ENCODE results near the gene TRIM29. TPM values are rescaled to one million over a fixed set of nuclear protein-coding genes. Genes with fewer than 3 reads are reported as not detected.

TRIM29 gene
- total RNA-seq, 1 donor from 2014 or later, result 0.11 TPM

- Histone ChIP-seq H3K9ac (no peak overlapping the region), H3K27ac (no peak overlapping the region), H4K20me1 (ENCODE audit: low read depth) (no peaks in the 10 kb centered on the region), H3K4me3 (no peak overlapping the region), H3K4me1 (peaks cover 8% of the 10 kb centered on the region), H3F3A (ENCODE audit: low read depth) (no peaks in the 10 kb centered on the region), H2AFZ (replicated peaks) (no peak overlapping the region), H3K9me3 (ENCODE audit: low read depth) (no peaks in the 10 kb centered on the region), H3K4me2 (no peak overlapping the region), H3K79me2 (ENCODE audit: low read depth) (no peaks in the 10 kb centered on the region), H3K36me3 (no peaks in the 10 kb centered on the region), H3K27me3 (no peaks in the 10 kb centered on the region)
- Mint-ChIP-seq H3K4me3 (no peak overlapping the region), H3K9me3 (no peaks in the 10 kb centered on the region), H3K27me3 (ENCODE audit: insufficient read depth, low read depth) (peaks cover 7% of the 10 kb centered on the region), H3K27ac (no peak overlapping the region), H3K36me3 (no peaks in the 10 kb centered on the region), H3K4me1 (peaks cover 6% of the 10 kb centered on the region)
- no peak for DNase-seq (ENCODE audit: low spot score)
- TF ChIP-seq EZH2 (IDR thresholded peaks at IDR 0.05) (no peak), CTCF (IDR thresholded peaks at IDR 0.05) (no peak), EZH2phosphoT487 (IDR thresholded peaks at IDR 0.05) (no peak)
Observed at GRCh38 chr11:120073196-120073595, 64.7 kb downstream of the TRIM29 start.

DNA sequence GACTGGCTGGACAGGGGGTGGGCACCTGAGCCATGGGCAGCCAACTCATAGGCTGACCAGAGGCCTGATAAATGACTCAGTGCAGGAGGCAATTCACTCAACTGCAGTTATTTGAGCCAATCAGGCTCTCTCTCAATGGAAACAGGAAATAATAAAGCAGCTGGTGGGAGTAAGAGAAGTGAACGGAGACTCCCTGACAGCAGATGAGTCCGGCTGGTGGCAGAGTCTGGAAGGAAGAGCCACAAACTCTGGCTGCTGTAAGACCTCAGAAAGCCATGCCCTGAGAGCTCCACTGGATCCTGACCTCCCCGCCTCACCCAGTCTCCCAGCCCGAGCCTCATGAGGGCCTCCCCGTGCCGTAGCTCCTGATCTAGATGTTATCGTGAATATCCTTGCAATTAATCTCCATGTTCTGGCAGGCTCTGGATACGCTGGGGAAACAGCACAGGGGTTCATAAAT lies 69.8 kb downstream of the TRIM29 start:
- Histone ChIP-seq H3K9ac (no peak overlapping the region), H2AFZ (replicated peaks) (no peak overlapping the region), H3K4me2 (no peak overlapping the region), H3K9me3 (ENCODE audit: low read depth) (no peaks in the 10 kb centered on the region), H3K4me1 (peaks cover 21% of the 10 kb centered on the region), H3K27me3 (no peaks in the 10 kb centered on the region), H4K20me1 (ENCODE audit: low read depth) (no peaks in the 10 kb centered on the region), H3K79me2 (ENCODE audit: low read depth) (no peaks in the 10 kb centered on the region), H3K36me3 (no peaks in the 10 kb centered on the region), H3K27ac (no peak overlapping the region), H3F3A (ENCODE audit: low read depth) (no peaks in the 10 kb centered on the region), H3K4me3 (no peak overlapping the region)
- H3K27me3 Mint-ChIP-seq (ENCODE audit: insufficient read depth, low read depth), result peaks cover 13% of the 10 kb centered on the region
- TF ChIP-seq EZH2 (IDR thresholded peaks at IDR 0.05) (no peak), CTCF (IDR thresholded peaks at IDR 0.05) (no peak), EZH2phosphoT487 (IDR thresholded peaks at IDR 0.05) (no peak)
- H3K27ac Mint-ChIP-seq, result peak overlapping the region; percentile 79
- peaks cover 22% of the 10 kb centered on the region for H3K4me1 Mint-ChIP-seq
- no peak overlapping the region for H3K4me3 Mint-ChIP-seq
- H3K36me3 Mint-ChIP-seq, result no peaks in the 10 kb centered on the region
- H3K9me3 Mint-ChIP-seq, result no peaks in the 10 kb centered on the region
- DNase-seq (ENCODE audit: low spot score), result no peak

- H3K27me3 ChIP-seq, result no peaks in the 10 kb centered on the region
- H3F3A ChIP-seq (ENCODE audit: low read depth), result peaks cover 4% of the 10 kb centered on the region
- no peaks in the 10 kb centered on the region for H3K9me3 ChIP-seq (ENCODE audit: low read depth)
- Mint-ChIP-seq H3K9me3 (no peaks in the 10 kb centered on the region), H3K4me1 (peaks cover 26% of the 10 kb centered on the region), H3K4me3 (no peak overlapping the region), H3K27ac (peak overlapping the region; percentile 79), H3K27me3 (ENCODE audit: insufficient read depth, low read depth) (peaks cover 16% of the 10 kb centered on the region), H3K36me3 (no peaks in the 10 kb centered on the region)
- no peaks in the 10 kb centered on the region for H4K20me1 ChIP-seq (ENCODE audit: low read depth)
- H3K4me3 ChIP-seq, result no peak overlapping the region
- no peak for DNase-seq (ENCODE audit: low spot score)
- H3K79me2 ChIP-seq (ENCODE audit: low read depth), result no peaks in the 10 kb centered on the region
- no peak overlapping the region for H3K9ac ChIP-seq
- peaks cover 27% of the 10 kb centered on the region for H3K4me1 ChIP-seq
- no peak overlapping the region for H3K27ac ChIP-seq
- H3K4me2 ChIP-seq, result no peak overlapping the region
- TF ChIP-seq EZH2 (IDR thresholded peaks at IDR 0.05) (no peak), CTCF (IDR thresholded peaks at IDR 0.05) (no peak), EZH2phosphoT487 (IDR thresholded peaks at IDR 0.05) (no peak)
- H3K36me3 ChIP-seq, result no peaks in the 10 kb centered on the region
- H2AFZ ChIP-seq (replicated peaks), result no peak overlapping the region
Observed at GRCh38 chr11:120067438-120068113, 70.3 kb downstream of the TRIM29 start.

All from neural progenitor cell (in vitro differentiated cells).